Mucosa of descending colon (tissue), 3 donors: ENCODE measurements around the gene ZRANB1. TPM values are rescaled to one million over a fixed set of nuclear protein-coding genes. Genes with fewer than 3 reads are reported as not detected.
"Not testable (repeated sequence)": the region's sequence is repeated elsewhere in the genome, so short reads cannot be mapped to it uniquely, and the experiment has no call there.

Source experiments
- ATAC-seq: fragments of 200-7000 bp; cut with Tn5 transposase; one replicate; pipeline ENCODE4 v1.9.1; 2020; ENCODE audit warnings: mild to moderate bottlenecking, moderate library complexity
- DNase-seq, 3 donors: peaks; one replicate each; pipeline ENCODE4 v3.0.0-alpha.2; 2020
- H3K36me3 ChIP-seq: fragments of 200-600 bp; one replicate; pipeline ENCODE4 v1.8.0; 2021; ENCODE audit warnings: low read depth, mild to moderate bottlenecking
- H3K4me1 ChIP-seq: fragments of 200-600 bp; one replicate; pipeline ENCODE4 v1.8.0; 2021; ENCODE audit warnings: low read depth, mild to moderate bottlenecking
- H3K4me3 ChIP-seq: fragments of 200-600 bp; one replicate; pipeline ENCODE4 v1.8.0; 2021; ENCODE audit warnings: mild to moderate bottlenecking
- H3K9me3 ChIP-seq: fragments of 200-600 bp; one replicate; pipeline ENCODE4 v1.8.0; 2021; ENCODE audit warnings: mild to moderate bottlenecking
- CTCF ChIP-seq: fragments of 200-600 bp; IDR thresholded peaks from one replicate; pipeline ENCODE4 v1.8.0; 2022; ENCODE audit warnings: antibody characterized with exemption, mild to moderate bottlenecking
- intact Hi-C, 2 donors: fragments of 100-400 bp; cut with DNase I in 1 of 2; cut with micrococcal nuclease in 1 of 2; formaldehyde crosslinking; loops; one replicate each; pipeline versions ENCODE4 v1.11.0 to v1.11.1; 2022; cut with DNase I, micrococcal nuclease
- total RNA-seq, 3 donors: library from RNA; stranded (reverse); fragmentation: NEBNext Ultra II Directional in 2 of 3; extraction: Animal tissue kit (Norgen Biotek cat#: 25700) in 2 of 3; gene quantifications; one replicate each; pipeline versions ENCODE4 v1.2.1 to v1.2.4, GENCODE V29; 2021 to 2023
- donor health status: DM: no; HTN: no; CAD: no; lungs with moderate emphysema.
- donor health status: DM: no; HTN: no; CAD: no.
- donor health status: DM: no; HTN: yes; CAD: no.

Gene ZRANB1
- total RNA-seq, 3 donors from 2014 or later = 9.9 to 31.4 (median 13.5) TPM

- no peak for TF ChIP-seq CTCF
- H3K4me1 ChIP-seq = peaks cover 7% of the 10 kb centered on the region
- DNase-seq (no peak), ATAC-seq (no peak)
- no peaks in the 10 kb centered on the region for H3K36me3 ChIP-seq
- intact Hi-C loops = no loop called here
- no peak overlapping the region for H3K4me3 ChIP-seq
- H3K9me3 ChIP-seq = no peaks in the 10 kb centered on the region
Observed at GRCh38 chr10:124911124-124912067, 30.5 kb upstream of the ZRANB1 start.

- ATAC-seq (no peak), DNase-seq (no peak)
- no peak for TF ChIP-seq CTCF
- intact Hi-C loops = no loop called here
- Histone ChIP-seq H3K36me3 (no peaks in the 10 kb centered on the region), H3K9me3 (no peaks in the 10 kb centered on the region), H3K4me1 (peaks cover 7% of the 10 kb centered on the region), H3K4me3 (no peak overlapping the region)
Observed at GRCh38 chr10:124912101-124912886, 29.6 kb upstream of the ZRANB1 start.

- no peaks in the 10 kb centered on the region for H3K36me3 ChIP-seq
- no peaks in the 10 kb centered on the region for H3K9me3 ChIP-seq
- H3K4me3 ChIP-seq = no peak overlapping the region
- ATAC-seq (no peak), DNase-seq (no peak)
- intact Hi-C loops = no loop called here
- TF ChIP-seq CTCF = no peak
- H3K4me1 ChIP-seq = peaks cover 7% of the 10 kb centered on the region
Observed at GRCh38 chr10:124913167-124913566, 28.8 kb upstream of the ZRANB1 start.

GRCh38 chr10:124914398-124914797, 27.5 kb upstream of the ZRANB1 start:
- peaks cover 15% of the 10 kb centered on the region for H3K4me1 ChIP-seq
- H3K4me3 ChIP-seq, DNase-seq, H3K9me3 ChIP-seq, intact Hi-C loops, H3K36me3 ChIP-seq, ATAC-seq: not testable (repeated sequence)

- Histone ChIP-seq H3K4me3 (peak overlapping the region; percentile 86), H3K9me3 (no peaks in the 10 kb centered on the region), H3K36me3 (no peaks in the 10 kb centered on the region), H3K4me1 (peaks cover 15% of the 10 kb centered on the region)
- ATAC-seq (peak; percentile 18), DNase-seq (no peak)
- TF ChIP-seq CTCF = no peak
- intact Hi-C loops = no loop called here
Observed at GRCh38 chr10:124916098-124916584, 25.8 kb upstream of the ZRANB1 start.
